Mucosa of stomach (tissue), 1 donor: ENCODE measurements around the gene SORBS1.

Experiments
- H3K27me3 ChIP-seq: one replicate; pipeline ENCODE4 v1.7.0; 2013; ENCODE audit warnings: mild to moderate bottlenecking, low read length; ENCODE audit not compliant: control insufficient read depth, insufficient read depth
- H3K36me3 ChIP-seq: one replicate; pipeline ENCODE4 v1.7.0; 2013; ENCODE audit warnings: low read length; ENCODE audit not compliant: control insufficient read depth, insufficient read depth
- H3K4me1 ChIP-seq: one replicate; pipeline ENCODE4 v1.7.0; 2013; ENCODE audit warnings: mild to moderate bottlenecking, low read length; ENCODE audit not compliant: control insufficient read depth, insufficient read depth
- H3K4me3 ChIP-seq: one replicate; pipeline ENCODE4 v1.7.0; 2013; ENCODE audit warnings: low read length
- H3K9ac ChIP-seq: one replicate; pipeline ENCODE4 v1.7.0; 2013; ENCODE audit warnings: mild to moderate bottlenecking, low read length, moderate library complexity
- H3K9me3 ChIP-seq: one replicate; pipeline ENCODE4 v1.7.0; 2013; ENCODE audit warnings: mild to moderate bottlenecking, low read length, moderate library complexity; ENCODE audit not compliant: control insufficient read depth
- donor health status: Pancreatic carcinoma.

The SORBS1 gene

DNA sequence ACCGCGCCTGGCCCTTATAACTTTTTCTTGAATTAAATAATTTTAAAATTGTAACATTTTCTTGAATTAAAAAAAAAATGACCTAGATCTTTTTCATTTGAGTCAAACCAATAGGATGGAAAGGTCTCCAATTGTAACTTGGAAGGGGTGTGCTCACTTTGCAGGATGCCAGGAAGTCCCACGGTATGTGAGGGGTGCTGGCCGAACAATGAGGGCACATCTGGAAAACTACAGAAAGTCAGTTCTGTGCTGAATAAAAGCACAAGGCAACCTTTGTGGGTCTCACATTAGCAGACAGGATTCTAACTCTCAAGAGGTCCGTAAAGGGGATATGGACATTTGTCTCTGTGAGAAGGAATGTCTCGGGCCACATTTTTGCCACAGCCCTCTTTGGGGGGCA, 217.6 kb downstream of the SORBS1 start:
- no peak overlapping the region for H3K9ac ChIP-seq
- no peak overlapping the region for H3K4me3 ChIP-seq
- no peaks in the 10 kb centered on the region for H3K9me3 ChIP-seq
- no peaks in the 10 kb centered on the region for H3K27me3 ChIP-seq
- no peaks in the 10 kb centered on the region for H3K36me3 ChIP-seq
- H3K4me1 ChIP-seq: no peaks in the 10 kb centered on the region

DNA sequence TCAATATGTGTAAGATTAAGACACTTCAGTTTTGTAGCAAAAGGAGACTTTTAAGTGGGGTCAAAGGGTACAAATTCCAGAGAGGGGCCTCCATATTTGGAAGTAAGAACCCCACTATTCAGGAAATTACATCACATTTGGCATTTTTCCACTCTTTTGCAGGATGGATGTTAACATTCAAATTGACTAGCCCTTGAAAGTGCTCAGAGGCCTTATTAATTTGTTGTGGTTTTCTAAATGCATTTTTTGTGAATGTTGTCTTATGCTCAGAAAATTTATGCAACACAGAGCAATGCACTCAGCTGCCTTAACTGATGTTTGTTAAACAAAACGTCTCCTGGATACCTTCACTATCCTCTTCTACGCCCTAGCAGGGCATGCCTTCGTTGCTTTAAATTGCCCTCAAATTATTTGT, 219.4 kb downstream of the SORBS1 start:
- H3K36me3 ChIP-seq: no peaks in the 10 kb centered on the region
- no peak overlapping the region for H3K4me3 ChIP-seq
- H3K27me3 ChIP-seq: no peaks in the 10 kb centered on the region
- H3K9me3 ChIP-seq: no peaks in the 10 kb centered on the region
- no peaks in the 10 kb centered on the region for H3K4me1 ChIP-seq
- H3K9ac ChIP-seq: no peak overlapping the region

DNA sequence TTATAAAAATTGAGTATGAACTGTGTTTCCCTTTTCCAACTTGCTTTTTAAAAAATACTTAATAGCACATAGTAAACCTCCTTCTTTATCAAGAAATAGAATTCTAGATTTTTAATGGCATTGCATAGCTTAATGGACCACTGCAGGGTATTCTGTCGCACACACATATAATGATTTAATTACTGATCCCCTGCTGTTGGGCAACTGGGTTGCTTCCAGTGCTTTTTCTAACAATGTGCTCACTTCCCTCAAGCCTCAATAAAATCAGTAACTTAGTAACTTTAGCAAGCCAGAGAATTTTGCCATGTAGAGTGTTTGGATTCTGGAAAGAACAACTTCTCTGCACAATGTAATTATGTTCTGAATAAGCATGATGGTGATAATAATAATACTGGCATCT, 221.3 kb downstream of the SORBS1 start:
- no peaks in the 10 kb centered on the region for H3K36me3 ChIP-seq
- H3K27me3 ChIP-seq: no peaks in the 10 kb centered on the region

DNA sequence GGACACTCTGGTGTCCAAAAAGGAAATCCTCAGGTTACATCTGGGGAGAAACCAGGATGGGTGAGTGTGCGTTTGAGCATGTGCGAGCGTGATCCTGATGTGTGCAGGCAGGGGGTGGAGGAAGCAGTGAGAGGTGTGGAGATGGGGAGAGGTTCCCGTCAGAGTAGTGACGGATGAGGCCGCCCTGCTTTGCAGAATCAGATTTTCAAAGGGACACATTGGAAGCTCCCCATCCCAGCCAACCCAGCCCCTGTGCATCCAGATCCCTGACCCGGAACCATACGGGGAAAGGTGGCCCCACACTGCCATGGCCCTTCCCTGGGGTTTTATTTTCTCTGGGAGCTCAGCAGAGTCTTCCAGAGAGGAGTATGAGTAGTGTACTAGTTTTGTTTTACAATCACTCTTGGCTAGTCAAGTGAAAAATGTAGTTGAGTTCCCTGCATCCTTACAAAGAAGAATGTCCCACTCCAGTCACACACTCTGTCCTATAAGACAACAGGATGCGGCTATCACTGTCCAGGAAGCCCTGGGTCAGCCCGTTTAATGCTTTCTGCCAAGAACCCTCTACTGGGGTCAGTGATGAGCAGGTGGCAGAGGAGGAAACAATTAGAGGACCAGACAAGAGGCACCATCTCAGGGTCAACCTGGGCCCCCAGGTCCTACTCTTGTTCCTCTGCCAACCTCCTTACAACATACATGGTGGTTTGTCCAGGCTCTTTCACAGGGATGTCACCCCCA, 223.6 kb downstream of the SORBS1 start:
- Histone ChIP-seq H3K36me3 (no peaks in the 10 kb centered on the region), H3K9me3 (no peaks in the 10 kb centered on the region), H3K4me1 (peaks cover 11% of the 10 kb centered on the region), H3K4me3 (no peak overlapping the region), H3K27me3 (no peaks in the 10 kb centered on the region), H3K9ac (no peak overlapping the region)

More for the DNA sequence above, 221.3 kb downstream of the SORBS1 start:
- Histone ChIP-seq H3K4me1 (peaks cover 3% of the 10 kb centered on the region), H3K9ac (no peak overlapping the region), H3K9me3 (no peaks in the 10 kb centered on the region), H3K4me3 (no peak overlapping the region)

DNA sequence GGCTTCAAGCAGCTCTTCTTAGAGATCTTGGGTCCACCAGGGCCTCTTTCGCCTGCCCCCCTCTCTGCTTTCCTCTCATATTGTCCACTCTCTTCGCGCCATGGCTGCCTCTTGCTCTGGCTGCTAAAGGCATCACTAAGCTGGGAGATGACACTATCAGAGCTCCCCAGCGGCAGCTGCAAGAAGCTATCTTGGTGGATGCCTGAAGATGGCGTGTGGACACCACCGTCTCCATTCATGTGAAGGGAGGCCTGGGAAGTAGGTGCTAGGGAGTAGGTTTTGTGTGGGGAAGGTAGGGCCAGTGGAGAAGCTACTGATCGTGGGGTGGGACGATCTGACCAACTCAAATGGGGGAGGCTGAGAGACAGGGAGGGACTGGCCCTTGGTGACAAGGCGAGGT, 224.5 kb downstream of the SORBS1 start:
- Histone ChIP-seq H3K9ac (no peak overlapping the region), H3K27me3 (no peaks in the 10 kb centered on the region), H3K9me3 (no peaks in the 10 kb centered on the region), H3K4me3 (no peak overlapping the region), H3K4me1 (peaks cover 11% of the 10 kb centered on the region), H3K36me3 (no peaks in the 10 kb centered on the region)

DNA sequence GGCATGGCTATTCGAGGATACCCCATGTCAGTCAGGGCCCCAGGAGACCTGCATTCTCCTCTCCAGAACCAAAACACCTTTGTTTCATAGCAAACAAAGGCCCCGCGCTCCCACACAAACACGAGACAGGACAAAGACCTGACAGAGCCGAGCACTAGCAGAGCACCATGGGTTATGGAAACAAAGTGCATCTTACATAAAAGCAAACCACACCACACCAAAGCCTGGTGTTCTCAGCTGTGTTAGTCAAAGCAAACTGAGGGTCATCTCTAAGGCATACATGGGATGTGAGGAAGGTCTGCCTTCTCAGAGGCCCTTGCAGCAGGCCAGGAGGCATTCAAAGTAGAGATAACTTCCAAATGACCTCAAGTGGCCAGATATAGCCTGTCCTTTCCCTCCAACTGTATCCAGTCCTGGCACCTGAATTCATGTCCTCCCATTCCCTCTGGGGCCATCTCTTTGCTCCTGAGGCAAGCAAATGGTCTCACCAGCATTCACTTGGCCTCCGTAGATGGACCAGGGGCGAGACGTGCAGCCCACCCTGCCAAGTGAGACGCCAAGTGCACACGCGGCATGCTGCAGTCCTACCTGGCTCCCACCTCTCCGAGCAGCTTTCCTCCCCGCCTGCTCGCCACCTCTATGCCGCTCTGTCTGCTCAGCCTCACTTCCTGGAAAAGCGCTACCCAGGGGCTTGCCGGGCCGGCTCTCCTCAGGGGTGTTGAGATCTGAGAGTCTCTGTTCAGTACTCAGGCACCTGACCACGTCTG, 225.1 kb downstream of the SORBS1 start:
- Histone ChIP-seq H3K4me1 (peaks cover 11% of the 10 kb centered on the region), H3K9me3 (no peaks in the 10 kb centered on the region), H3K4me3 (no peak overlapping the region), H3K36me3 (no peaks in the 10 kb centered on the region), H3K27me3 (no peaks in the 10 kb centered on the region), H3K9ac (no peak overlapping the region)

DNA sequence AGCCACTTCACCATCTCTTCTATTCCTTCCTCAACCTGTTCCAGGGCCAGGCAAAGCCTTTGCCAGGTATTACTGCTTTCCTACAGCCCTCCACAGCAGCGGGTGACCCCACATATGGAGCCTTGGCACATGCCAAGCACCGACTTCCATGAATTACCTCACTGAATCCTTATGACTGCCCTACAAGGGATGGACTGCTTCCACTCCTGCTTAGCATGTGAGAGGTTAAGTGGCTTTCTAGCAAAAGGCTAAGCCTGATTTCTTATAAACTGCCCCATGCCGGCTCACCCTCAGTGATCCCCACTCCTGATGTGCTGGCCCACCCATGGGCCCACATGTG, 226.4 kb downstream of the SORBS1 start:
- Histone ChIP-seq H3K9ac (peak overlapping the region; percentile 3), H3K4me1 (peaks cover 11% of the 10 kb centered on the region)

DNA sequence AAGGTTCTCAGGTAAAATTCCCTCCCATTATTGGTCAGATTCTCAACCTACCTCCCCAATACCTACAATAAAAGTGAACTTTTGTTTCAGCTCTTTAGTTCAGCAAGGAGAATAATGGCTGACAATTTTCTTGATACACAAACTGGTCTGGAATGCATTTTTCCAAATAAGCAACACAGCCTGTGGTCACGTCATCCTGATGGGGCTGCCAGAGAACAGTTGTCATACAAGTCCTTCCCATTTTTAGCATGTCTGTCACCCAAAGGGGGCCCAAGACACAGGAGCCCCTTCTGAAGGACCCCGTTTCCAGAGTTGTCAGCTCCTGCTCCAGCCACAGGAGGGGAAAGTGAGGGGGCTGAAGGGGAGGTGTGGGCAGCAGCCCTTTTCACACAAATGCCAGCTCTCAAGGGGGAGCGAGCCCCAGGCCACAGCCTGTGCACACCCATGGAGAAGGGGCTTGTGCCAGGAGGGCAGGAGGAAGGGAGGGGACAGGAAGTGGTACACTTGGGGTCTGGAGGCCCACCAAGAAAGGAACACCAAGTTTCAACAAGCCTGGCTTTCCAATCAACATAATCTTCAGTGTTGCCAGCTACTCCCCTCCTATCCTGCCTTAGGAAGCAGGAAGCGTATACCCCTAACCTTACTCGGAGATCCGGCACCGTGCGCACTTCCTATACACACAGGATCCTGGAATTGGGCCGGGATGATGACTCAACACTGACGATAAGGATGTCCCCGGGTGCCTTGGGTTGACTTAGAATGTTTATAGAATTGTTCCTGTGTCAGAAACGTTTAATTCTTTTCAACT, 227.0 kb downstream of the SORBS1 start:
- Histone ChIP-seq H3K9me3 (no peaks in the 10 kb centered on the region), H3K9ac (peak overlapping the region; percentile 32), H3K27me3 (no peaks in the 10 kb centered on the region), H3K4me3 (no peak overlapping the region), H3K4me1 (peaks cover 11% of the 10 kb centered on the region), H3K36me3 (no peaks in the 10 kb centered on the region)

More for the DNA sequence above, 226.4 kb downstream of the SORBS1 start:
- Histone ChIP-seq H3K36me3 (no peaks in the 10 kb centered on the region), H3K27me3 (no peaks in the 10 kb centered on the region), H3K4me3 (no peak overlapping the region), H3K9me3 (no peaks in the 10 kb centered on the region)

DNA sequence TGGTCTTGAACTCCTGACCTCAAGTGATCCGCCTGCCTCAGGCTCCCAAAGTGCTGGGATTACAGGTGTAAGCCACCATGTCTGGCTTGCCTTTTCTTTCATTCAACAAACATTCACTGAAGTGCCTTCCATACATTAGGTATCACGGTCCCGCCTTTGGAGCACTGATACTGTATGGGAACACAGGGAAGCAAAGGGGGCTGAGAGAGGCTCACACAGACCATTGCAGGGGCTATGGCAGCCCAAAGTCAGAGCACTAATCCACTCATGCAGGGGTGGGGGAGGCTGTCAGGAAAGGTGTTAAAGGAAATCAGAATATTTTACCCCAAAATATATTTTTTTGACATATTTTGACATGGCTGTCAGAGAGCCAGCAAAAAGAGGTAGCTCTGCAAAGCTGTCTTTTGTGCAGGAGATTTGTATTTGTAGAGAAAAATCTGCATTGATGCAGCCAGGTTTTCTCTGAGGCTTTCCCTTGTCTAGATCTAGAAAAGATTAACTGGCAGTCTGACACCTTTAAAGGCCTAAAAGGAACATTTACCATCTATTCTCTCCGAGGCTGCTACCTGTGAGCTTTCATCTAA, 228.4 kb downstream of the SORBS1 start:
- no peaks in the 10 kb centered on the region for H3K27me3 ChIP-seq
- no peak overlapping the region for H3K4me3 ChIP-seq
- no peak overlapping the region for H3K9ac ChIP-seq
- peaks cover 11% of the 10 kb centered on the region for H3K4me1 ChIP-seq
- H3K36me3 ChIP-seq: no peaks in the 10 kb centered on the region
- H3K9me3 ChIP-seq: no peaks in the 10 kb centered on the region

DNA sequence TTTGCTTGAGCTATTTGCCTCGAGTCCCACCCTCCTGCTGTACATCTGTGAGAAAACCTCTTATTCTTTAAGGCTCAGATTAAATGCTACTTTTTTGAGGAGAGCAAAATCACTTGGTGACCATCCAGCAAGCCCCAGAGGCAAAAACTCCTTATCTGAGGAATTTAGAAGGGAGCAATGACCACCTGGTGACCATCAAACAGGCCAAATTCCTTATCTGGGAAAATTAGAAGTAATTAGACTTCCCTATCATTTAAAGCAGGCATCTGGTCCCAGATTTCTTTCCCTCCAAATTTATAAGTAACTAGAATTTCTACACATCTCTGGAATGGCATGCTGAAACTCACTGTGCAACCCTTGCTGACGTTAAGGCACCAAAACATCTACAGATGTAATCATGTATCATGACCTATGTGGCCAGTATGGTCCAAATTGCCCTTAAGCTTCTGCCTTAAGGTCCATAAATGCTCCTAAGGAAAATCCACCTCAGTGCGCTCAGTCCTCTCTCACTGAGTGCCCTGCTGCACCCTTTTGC, 229.5 kb downstream of the SORBS1 start:
- H3K36me3 ChIP-seq: no peaks in the 10 kb centered on the region
- no peaks in the 10 kb centered on the region for H3K9me3 ChIP-seq
- no peak overlapping the region for H3K9ac ChIP-seq
- no peaks in the 10 kb centered on the region for H3K27me3 ChIP-seq
- peaks cover 19% of the 10 kb centered on the region for H3K4me1 ChIP-seq
- no peak overlapping the region for H3K4me3 ChIP-seq

DNA sequence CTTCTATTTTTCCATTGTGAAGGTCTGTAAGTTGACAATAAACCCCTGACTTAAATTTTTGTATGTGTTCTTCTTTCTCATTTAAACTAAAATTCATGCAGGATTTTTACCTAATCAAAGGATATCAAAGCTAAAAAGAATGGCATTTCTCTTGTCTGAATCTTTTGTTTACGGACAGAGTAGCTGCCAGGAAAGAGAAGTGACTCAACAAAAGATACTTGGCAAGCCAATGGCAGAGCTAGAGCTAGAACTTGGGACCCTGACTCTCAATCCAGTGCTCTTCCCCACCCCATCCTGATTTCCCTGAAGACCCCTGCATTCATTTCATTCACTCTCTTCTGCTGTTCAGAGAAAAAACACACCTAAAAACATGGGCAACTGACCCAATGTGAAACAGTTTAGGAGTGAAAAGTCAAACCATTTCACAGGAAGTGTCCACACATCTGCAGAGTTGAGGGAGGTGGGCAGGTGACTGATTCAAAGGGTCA, 230.2 kb downstream of the SORBS1 start:
- no peak overlapping the region for H3K4me3 ChIP-seq
- H3K4me1 ChIP-seq: peaks cover 22% of the 10 kb centered on the region
- H3K9me3 ChIP-seq: no peaks in the 10 kb centered on the region
- H3K27me3 ChIP-seq: no peaks in the 10 kb centered on the region
- no peaks in the 10 kb centered on the region for H3K36me3 ChIP-seq
- H3K9ac ChIP-seq: no peak overlapping the region
